HG03108 (cell line): Measurements from ENCODE around the gene MRPS15.
"Not testable (repeated sequence)": the region's sequence is repeated elsewhere in the genome, so short reads cannot be mapped to it uniquely, and the experiment has no call there.

Experiments used
- ATAC-seq: cut with Tn5 transposase; IDR thresholded peaks from one replicate; pipeline ENCODE4 v1.9.1; 2021; ENCODE audit warnings: moderate library complexity; ENCODE audit not compliant: unreplicated experiment

The MRPS15 gene

GRCh38 chr1:36486093-36486438, 21.9 kb upstream of the MRPS15 start:
- no peak for ATAC-seq

- ATAC-seq = no peak
Measured at GRCh38 chr1:36484099-36484498, 19.9 kb upstream of the MRPS15 start.

GRCh38 chr1:36482724-36483388, 18.7 kb upstream of the MRPS15 start, which contains the start of gene CSF3R:
Gene CSF3R, minus strand, starts transcription at chr1:36482913. Its CDS starts 3,417 bp downstream, at chr1:36479496.
- no peak for ATAC-seq

GRCh38 chr1:36481771-36482723, 17.9 kb upstream of the MRPS15 start:
- no peak for ATAC-seq

GRCh38 chr1:36481091-36481490, 16.9 kb upstream of the MRPS15 start:
- ATAC-seq = no peak

GRCh38 chr1:36480161-36480560, 16.0 kb upstream of the MRPS15 start:
- no peak for ATAC-seq

GRCh38 chr1:36479505-36480051, 15.4 kb upstream of the MRPS15 start:
- ATAC-seq = no peak

- not testable (repeated sequence) for ATAC-seq
Measured at GRCh38 chr1:36477615-36478014, 13.4 kb upstream of the MRPS15 start.

- no peak for ATAC-seq
Measured at GRCh38 chr1:36476945-36477344, 12.8 kb upstream of the MRPS15 start.

GRCh38 chr1:36475910-36476604, 11.9 kb upstream of the MRPS15 start:
- ATAC-seq = no peak

GRCh38 chr1:36475341-36475740, 11.2 kb upstream of the MRPS15 start:
- no peak for ATAC-seq

GRCh38 chr1:36472656-36473055, 8.5 kb upstream of the MRPS15 start:
- no peak for ATAC-seq

GRCh38 chr1:36471830-36472641, 7.9 kb upstream of the MRPS15 start:
- no peak for ATAC-seq

GRCh38 chr1:36469163-36469562, 5.0 kb upstream of the MRPS15 start:
- no peak for ATAC-seq

- no peak for ATAC-seq
Measured at GRCh38 chr1:36467700-36468455, 3.7 kb upstream of the MRPS15 start.

GRCh38 chr1:36467027-36467410, 2.8 kb upstream of the MRPS15 start:
- ATAC-seq = no peak

GRCh38 chr1:36466370-36467026, 2.3 kb upstream of the MRPS15 start:
- no peak for ATAC-seq

GRCh38 chr1:36465731-36466369, 1.7 kb upstream of the MRPS15 start:
- no peak for ATAC-seq
